Measurements from ENCODE around the gene UBR4.

UBR4 gene

DNA sequence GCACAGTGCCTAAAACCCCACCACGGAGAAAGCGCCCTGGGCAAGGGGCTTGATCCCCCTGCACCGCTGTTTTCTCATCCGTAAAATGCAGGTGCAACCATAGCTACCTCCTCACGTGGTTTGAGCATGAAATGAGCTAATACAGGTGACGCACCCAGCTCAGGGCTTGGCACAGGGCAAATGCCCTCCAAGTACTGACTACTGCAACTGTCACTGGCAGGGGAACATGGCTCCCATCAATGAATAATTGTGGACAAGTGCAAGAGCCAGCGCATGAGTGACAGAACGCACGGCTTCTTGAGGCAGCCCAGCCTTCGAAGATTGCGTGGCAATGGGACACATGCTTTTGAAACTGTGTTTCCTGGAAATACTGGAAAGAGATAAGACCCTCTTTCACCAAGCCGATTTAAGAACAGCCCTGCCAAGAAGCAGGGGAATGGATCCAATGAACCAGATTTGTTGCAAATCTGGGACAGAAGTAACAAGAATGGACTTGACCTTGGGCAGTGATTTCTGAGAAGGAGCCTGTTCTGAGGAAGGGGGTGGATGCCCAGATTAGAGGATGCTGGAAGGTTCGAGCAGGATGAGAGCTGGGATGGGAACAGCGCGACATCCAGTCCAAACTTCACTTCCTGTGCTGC lies 160.8 kb downstream of the UBR4 start:
- no peak for DNase-seq

GRCh38 chr1:19046972-19047731 lies 162.9 kb downstream of the UBR4 start:
- no peak for DNase-seq

DNA sequence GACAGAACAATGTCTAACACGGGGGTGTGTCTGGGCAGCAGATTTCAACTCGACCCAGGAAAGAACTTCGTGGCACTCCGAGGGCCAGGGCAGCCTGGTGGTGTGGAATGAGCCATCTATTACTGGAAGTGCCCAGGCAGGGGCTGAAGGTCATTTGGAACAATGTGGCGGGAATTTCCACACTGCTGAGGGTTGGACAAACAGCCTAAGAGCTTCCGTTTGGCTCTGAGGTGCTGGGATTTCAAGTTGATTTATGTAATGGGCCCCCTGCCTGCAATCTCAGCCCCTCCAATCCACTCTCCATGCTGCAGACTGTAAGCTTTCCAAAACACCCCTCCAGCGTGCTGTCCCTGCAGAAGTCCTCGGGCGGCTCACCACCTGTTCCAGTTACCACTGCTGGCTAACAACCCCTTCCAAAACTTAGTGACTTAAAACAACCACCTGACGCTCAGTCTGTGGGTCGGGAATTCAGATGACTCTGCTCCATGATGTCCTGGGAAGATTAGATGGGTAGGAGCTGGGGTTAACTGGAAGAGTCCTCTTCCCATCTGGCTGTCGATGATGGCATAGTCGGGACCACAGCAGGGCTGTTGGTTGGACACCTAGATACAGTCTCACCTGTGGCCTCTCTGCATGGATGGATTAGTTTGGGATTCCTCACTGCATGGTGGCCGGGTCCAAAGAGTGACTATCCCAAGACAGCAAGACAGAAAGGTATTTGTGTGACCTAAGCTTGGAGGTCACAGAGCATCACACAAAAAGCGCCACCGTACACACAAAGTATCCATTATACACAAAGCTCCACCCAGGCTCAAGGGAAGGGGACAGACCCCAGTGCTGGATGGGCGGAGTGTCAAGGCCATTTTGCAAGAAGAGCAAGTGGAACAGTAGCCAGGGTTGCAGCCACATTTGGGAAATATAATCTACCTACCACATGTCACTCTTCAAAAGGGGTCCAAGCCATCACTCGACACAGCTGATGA lies 163.9 kb downstream of the UBR4 start:
- DNase-seq = no peak

DNA sequence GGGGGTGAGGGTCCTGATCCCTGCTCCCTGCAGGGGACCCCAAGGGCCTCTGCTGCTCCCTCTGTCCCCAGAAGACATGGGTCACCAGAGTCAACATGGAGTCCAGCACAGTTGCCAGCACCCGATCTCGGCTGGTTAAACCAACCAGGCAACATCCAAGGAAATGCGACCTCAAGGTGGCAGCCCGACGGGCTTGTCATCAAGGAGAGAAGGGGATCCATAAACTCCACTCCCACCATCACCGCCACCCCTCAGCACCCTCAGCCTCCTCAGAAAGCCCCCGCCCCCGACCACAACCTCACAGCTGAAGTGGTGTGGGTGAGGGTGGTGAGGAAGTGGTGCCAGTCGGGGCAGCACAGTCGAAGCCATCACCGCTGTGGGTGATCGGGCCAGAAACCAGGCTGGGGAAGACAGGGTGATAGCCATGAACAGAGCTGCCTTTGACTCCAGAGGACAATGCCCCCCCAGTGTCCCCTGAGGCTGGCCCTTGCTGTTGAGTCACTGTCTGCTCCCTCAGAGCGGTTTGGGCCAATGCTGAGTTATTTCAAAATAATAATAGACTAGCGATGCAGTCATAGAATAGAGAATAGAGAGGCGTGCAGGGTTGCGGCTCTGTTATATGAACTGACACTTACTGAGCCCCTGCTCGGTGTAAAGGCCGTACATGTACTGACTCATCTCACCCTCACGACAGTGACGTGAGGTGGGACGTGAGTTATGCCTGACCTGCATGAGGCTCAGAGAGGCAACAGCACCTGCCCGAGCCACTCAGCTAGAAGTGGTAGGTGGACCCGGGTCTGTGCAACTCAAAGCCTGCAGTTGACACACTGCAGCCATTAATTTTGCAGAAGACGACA lies 164.9 kb downstream of the UBR4 start:
- DNase-seq = no peak

- DNase-seq = no peak
Measured at GRCh38 chr1:19044471-19044870, 165.6 kb downstream of the UBR4 start.

- no peak for DNase-seq
Measured at GRCh38 chr1:19043579-19044443, 166.3 kb downstream of the UBR4 start.

DNA sequence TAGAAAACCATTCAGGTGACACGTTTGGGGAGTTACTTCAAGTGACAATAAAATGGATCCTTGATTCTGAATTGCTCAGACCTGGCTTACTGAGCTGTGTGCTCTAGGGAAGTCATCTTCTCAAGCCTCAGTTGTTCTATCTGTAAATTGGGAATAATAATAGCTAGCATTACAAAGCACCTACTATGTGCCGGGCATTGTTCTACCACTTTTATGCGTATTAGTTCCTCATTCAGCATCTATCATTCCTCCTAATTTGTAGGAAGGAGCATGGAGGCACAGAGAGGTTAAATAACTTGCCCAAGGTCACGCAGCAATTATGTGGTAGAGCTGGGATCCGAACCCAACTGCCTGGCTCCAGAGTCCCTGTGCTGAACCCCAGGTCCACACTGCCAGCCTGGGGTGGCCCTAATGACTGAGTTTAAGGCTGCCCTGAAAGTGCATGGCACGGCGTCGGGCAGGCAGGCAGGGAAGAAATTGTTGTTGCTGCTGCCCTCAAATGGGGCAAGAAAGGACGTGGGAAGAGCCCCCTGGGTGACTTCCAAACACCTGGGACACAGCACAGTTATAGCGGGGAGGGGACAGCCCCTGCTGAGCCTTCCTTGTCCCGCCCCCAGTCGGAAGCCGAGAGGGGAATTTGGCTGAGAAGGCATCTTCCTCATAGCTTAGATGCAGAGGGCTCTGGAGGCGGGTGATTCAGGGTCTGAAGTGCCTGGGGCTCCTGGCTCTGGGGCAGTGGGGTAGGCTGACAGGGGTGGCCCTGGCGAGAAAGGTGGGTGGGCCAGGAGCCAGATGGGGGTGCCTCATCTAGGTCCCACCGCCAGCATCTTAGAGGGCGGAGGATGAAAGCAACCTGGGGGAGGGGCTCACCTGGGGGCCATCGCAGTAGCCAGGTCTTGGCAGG lies 167.1 kb downstream of the UBR4 start:
- DNase-seq = no peak

GRCh38 chr1:19040010-19040680 lies 169.9 kb downstream of the UBR4 start:
- no peak for DNase-seq

GRCh38 chr1:19038732-19039131 lies 171.3 kb downstream of the UBR4 start:
- DNase-seq = no peak

- DNase-seq = no peak
Measured at GRCh38 chr1:19038096-19038495, 172.0 kb downstream of the UBR4 start.

DNA sequence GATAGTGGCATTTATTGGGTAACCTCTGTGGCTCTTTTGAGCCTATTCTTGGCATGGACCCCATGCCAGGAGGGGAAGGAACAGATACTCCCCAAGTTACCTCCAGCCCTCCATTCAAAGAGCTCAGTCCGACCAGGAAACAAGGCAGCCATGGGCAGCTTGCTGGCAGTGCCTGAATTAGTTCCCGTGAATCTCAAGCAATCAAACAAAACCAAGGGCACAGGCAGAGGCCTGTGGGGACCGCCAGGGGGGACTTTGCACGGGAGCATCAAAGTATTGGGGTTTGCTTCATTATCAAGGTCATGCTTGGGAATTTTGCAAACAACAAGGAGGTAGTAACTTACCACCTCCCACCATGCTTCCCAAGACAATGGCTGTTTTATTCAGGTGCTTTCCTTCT lies 172.4 kb downstream of the UBR4 start:
- DNase-seq = no peak

DNA sequence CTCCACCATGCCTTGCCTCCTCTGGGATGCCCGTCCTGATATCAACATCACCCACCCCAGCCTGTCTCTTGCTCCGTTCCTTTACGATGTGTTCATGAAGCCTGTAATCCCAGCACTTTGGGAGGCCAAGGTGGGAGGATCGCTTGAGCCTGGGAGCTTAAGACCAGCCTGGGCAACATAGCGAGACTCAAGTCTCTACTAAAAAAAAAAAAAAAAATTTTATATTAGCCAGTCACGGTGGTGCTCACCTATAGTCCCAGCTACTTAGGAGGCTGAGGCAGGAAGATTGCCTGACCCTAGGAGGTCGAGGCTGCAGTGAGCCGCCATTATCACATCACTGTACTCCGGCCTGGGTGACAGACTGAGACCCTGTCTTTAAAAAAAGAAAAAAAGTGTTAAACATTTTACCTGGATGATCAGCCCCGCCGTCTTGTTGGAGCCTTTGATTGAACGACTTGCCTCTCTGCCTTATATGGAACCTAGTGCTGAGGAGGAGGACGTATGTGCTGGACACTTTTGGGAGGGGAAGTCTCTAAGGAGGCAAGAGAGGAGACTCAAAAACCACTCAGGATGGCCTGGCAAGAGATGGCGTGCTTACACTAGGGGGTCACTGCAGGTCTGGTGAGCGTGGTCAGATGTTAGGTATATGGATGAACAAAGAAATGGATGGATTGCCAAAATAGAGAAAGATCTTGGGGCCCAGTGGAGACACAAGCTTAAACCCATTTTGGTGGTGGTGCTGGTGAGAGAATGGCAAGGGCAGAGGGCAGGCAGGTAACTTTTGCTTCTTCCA lies 173.1 kb downstream of the UBR4 start:
- no peak for DNase-seq

GRCh38 chr1:19036041-19036812 lies 173.8 kb downstream of the UBR4 start:
- DNase-seq = no peak

- DNase-seq = no peak
Measured at GRCh38 chr1:19035377-19036040, 174.6 kb downstream of the UBR4 start.

- DNase-seq = no peak
Measured at GRCh38 chr1:19034721-19035120, 175.3 kb downstream of the UBR4 start.

GRCh38 chr1:19033926-19034680 lies 176.0 kb downstream of the UBR4 start:
- peak; percentile 48 for DNase-seq

DNA sequence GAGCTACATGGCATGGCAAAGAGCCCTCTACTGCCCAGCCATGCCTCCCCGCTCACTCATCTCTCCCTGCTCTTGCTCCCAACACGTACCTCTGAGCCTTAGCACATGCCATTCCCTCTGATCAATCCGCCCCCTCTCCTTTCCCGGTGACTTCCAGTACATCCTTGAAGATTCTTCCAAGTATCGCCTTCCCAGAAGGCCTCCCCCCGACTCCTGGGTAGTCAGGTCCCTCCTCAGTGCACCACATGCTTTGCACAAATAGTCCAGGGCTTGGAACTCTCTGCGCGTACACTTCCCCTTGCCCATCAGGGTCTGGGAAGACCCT lies 176.6 kb downstream of the UBR4 start:
- no peak for DNase-seq

Measured in kidney glomerular epithelial cell (primary cell).